Tibial artery (tissue), 4 donors: ENCODE data around the gene SCAPER.

Experiments
- DNase-seq, 2 donors: peaks; one replicate each; pipeline ENCODE4 v3.0.0-alpha.2; 2019
- H3K27ac ChIP-seq, 2 donors: fragments of 200-600 bp; sonication (generic) in 1 of 2; 1 replicate in 1 of 2; 2 replicates in 1 of 2; pipeline ENCODE4 v1.5.1; 2018 to 2019; ENCODE audit warnings: mild to moderate bottlenecking in 1 of 2
- H3K27me3 ChIP-seq, 2 donors: fragments of 200-600 bp; sonication (generic) in 1 of 2; one replicate each; pipeline versions ENCODE4 v1.5.1 to v1.6.0; 2016 to 2019
- H3K36me3 ChIP-seq, 3 donors: fragments of 200-600 bp; sonication (generic) in 2 of 3; one replicate each; pipeline ENCODE4 v1.5.1; 2016 to 2019; ENCODE audit warnings: mild to moderate bottlenecking in 2 of 3
- H3K4me1 ChIP-seq, 4 donors: fragments of 200-600 bp; sonication (generic) in 2 of 4; 1 replicate in 3 of 4; 2 replicates in 1 of 4; pipeline ENCODE4 v1.5.1; 2016 to 2019
- H3K4me3 ChIP-seq, 2 donors: fragments of 200-600 bp; sonication (generic) in 1 of 2; 1 replicate in 1 of 2; 2 replicates in 1 of 2; pipeline ENCODE4 v1.5.1; 2018 to 2019; ENCODE audit warnings: mild to moderate bottlenecking in 2 of 2
- H3K9me3 ChIP-seq, 3 donors: fragments of 200-600 bp; sonication (generic) in 1 of 3; one replicate each; pipeline ENCODE4 v1.5.1; 2016 to 2019
- CTCF ChIP-seq, 2 experiments: fragments of 200-600 bp in 1 of 2; fragments of 450-650 bp in 1 of 2; IDR thresholded peaks; one replicate each; pipeline ENCODE4 v1.5.1; 2017 to 2019; ENCODE audit warnings: antibody characterized with exemption in 2 of 2, mild to moderate bottlenecking in 1 of 2, moderate library complexity in 1 of 2
- intact Hi-C: fragments of 100-400 bp; cut with DNase I; formaldehyde crosslinking; loops from one replicate; pipeline ENCODE4 v1.15.0; 2023; ENCODE audit warnings: low total_unique reads

Gene SCAPER

GRCh38 chr15:76381366-76381765 is 523.8 kb downstream of the SCAPER start:
- Histone ChIP-seq H3K27ac (no peak overlapping the region), H3K4me1 (no peaks in the 10 kb centered on the region), H3K27me3 (no peaks in the 10 kb centered on the region), H3K36me3 (peaks cover 0 to 26% (median 10%) of the 10 kb centered on the region in 3 donors), H3K9me3 (no peaks in the 10 kb centered on the region), H3K4me3 (no peak overlapping the region)
- DNase-seq: no peak
- TF ChIP-seq CTCF (IDR thresholded peaks at IDR 0.05): no peak
- intact Hi-C loops: no loop called here

- Histone ChIP-seq H3K4me3 (no peak overlapping the region), H3K27ac (no peak overlapping the region), H3K4me1 (no peaks in the 10 kb centered on the region), H3K36me3 (peaks cover 10 to 37% (median 15%) of the 10 kb centered on the region in 3 donors), H3K9me3 (no peaks in the 10 kb centered on the region), H3K27me3 (no peaks in the 10 kb centered on the region)
- intact Hi-C loops: no loop called here
- DNase-seq: no peak
- TF ChIP-seq CTCF (IDR thresholded peaks at IDR 0.05): no peak
Measured at GRCh38 chr15:76380249-76380648, 524.9 kb downstream of the SCAPER start.

- Histone ChIP-seq H3K4me3 (no peak overlapping the region), H3K27ac (no peak overlapping the region), H3K27me3 (no peaks in the 10 kb centered on the region), H3K9me3 (no peaks in the 10 kb centered on the region), H3K36me3 (peaks cover 23 to 51% (median 29%) of the 10 kb centered on the region in 3 donors), H3K4me1 (no peaks in the 10 kb centered on the region)
- intact Hi-C loops: no loop called here
- DNase-seq: no peak
- no peak for TF ChIP-seq CTCF (IDR thresholded peaks at IDR 0.05)
Measured at GRCh38 chr15:76378691-76379090, 526.4 kb downstream of the SCAPER start.

- Histone ChIP-seq H3K4me1 (no peaks in the 10 kb centered on the region), H3K4me3 (no peak overlapping the region), H3K9me3 (no peaks in the 10 kb centered on the region), H3K27ac (no peak overlapping the region), H3K36me3 (peaks cover 28 to 60% (median 36%) of the 10 kb centered on the region in 3 donors), H3K27me3 (no peaks in the 10 kb centered on the region)
- intact Hi-C loops: no loop called here
- TF ChIP-seq CTCF (IDR thresholded peaks at IDR 0.05): no peak
- no peak for DNase-seq
Measured at GRCh38 chr15:76377751-76378150, 527.4 kb downstream of the SCAPER start.

- no peak for DNase-seq
Measured at GRCh38 chr15:76377217-76377616, 527.9 kb downstream of the SCAPER start.

More at GRCh38 chr15:76377217-76377616, 527.9 kb downstream of the SCAPER start:
- H3K4me1 ChIP-seq: no peaks in the 10 kb centered on the region
- intact Hi-C loops: no loop called here
- no peak for TF ChIP-seq CTCF (IDR thresholded peaks at IDR 0.05)
- no peak overlapping the region for H3K4me3 ChIP-seq
- no peaks in the 10 kb centered on the region for H3K9me3 ChIP-seq
- H3K36me3 ChIP-seq: peaks cover 28 to 66% (median 36%) of the 10 kb centered on the region in 3 donors
- no peak overlapping the region for H3K27ac ChIP-seq
- no peaks in the 10 kb centered on the region for H3K27me3 ChIP-seq
